Central memory CD8-positive, alpha-beta T cell (primary cell): ENCODE measurements around the gene FRMD3.
A peak's percentile ranks its signal among the peaks of the same experiment; 100 is the strongest.

ENCODE experiments used
- ATAC-seq: fragments of 150-1000 bp; cut with Tn5 transposase; replicated peaks from 2 replicates; pipeline ENCODE4 v1.10.0; 2022; ENCODE audit warnings: mild to moderate bottlenecking, moderate FRiP score, moderate number of reproducible peaks; ENCODE audit not compliant: poor library complexity, severe bottlenecking; ENCODE audit errors: extremely low read depth
- DNase-seq, 2 donors: peaks; one replicate each; pipeline ENCODE4 v3.0.0; 2021; ENCODE audit warnings: low spot score in 2 of 2
- H3K27ac Mint-ChIP-seq: one replicate; pipeline ENCODE4 v1.8.0; 2022; ENCODE audit warnings: low read depth, mild to moderate bottlenecking, moderate library complexity, mixed read lengths
- H3K27me3 Mint-ChIP-seq: one replicate; pipeline ENCODE4 v1.8.0; 2022; ENCODE audit warnings: mixed read lengths
- H3K36me3 Mint-ChIP-seq: one replicate; pipeline ENCODE4 v1.8.0; 2022; ENCODE audit warnings: mild to moderate bottlenecking, moderate library complexity, mixed read lengths; ENCODE audit not compliant: insufficient read depth
- H3K4me1 Mint-ChIP-seq: one replicate; pipeline ENCODE4 v1.8.0; 2022; ENCODE audit warnings: mixed read lengths
- H3K4me3 Mint-ChIP-seq: one replicate; pipeline ENCODE4 v1.8.0; 2022; ENCODE audit warnings: mild to moderate bottlenecking, moderate library complexity, mixed read lengths
- H3K9me3 Mint-ChIP-seq: one replicate; pipeline ENCODE4 v1.8.0; 2022; ENCODE audit warnings: mixed read lengths

FRMD3 gene

GRCh38 chr9:83483223-83483622 lies 55.0 kb downstream of the FRMD3 start:
- no peak overlapping the region for H3K27ac Mint-ChIP-seq
- no peak for ATAC-seq
- H3K9me3 Mint-ChIP-seq = peaks cover 10% of the 10 kb centered on the region
- no peaks in the 10 kb centered on the region for H3K36me3 Mint-ChIP-seq
- no peaks in the 10 kb centered on the region for H3K4me1 Mint-ChIP-seq
- no peak overlapping the region for H3K4me3 Mint-ChIP-seq
- DNase-seq = no peak
- no peaks in the 10 kb centered on the region for H3K27me3 Mint-ChIP-seq

- H3K27me3 Mint-ChIP-seq = no peaks in the 10 kb centered on the region
- peaks cover 10% of the 10 kb centered on the region for H3K9me3 Mint-ChIP-seq
- H3K27ac Mint-ChIP-seq = no peak overlapping the region
- no peaks in the 10 kb centered on the region for H3K4me1 Mint-ChIP-seq
- no peak for DNase-seq
- no peak overlapping the region for H3K4me3 Mint-ChIP-seq
- H3K36me3 Mint-ChIP-seq = no peaks in the 10 kb centered on the region
- no peak for ATAC-seq
These were observed 58.4 kb downstream of the FRMD3 start for GRCh38 chr9:83479765-83480164.

- no peak overlapping the region for H3K4me3 Mint-ChIP-seq
- no peak overlapping the region for H3K27ac Mint-ChIP-seq
- H3K27me3 Mint-ChIP-seq = no peaks in the 10 kb centered on the region
- H3K4me1 Mint-ChIP-seq = peaks cover 12% of the 10 kb centered on the region
- no peaks in the 10 kb centered on the region for H3K36me3 Mint-ChIP-seq
- no peak for ATAC-seq
- DNase-seq = no peak
- peaks cover 10% of the 10 kb centered on the region for H3K9me3 Mint-ChIP-seq
These were observed 60.6 kb downstream of the FRMD3 start for GRCh38 chr9:83477571-83477970.

- H3K27me3 Mint-ChIP-seq = no peaks in the 10 kb centered on the region
- no peak for DNase-seq
- no peak overlapping the region for H3K4me3 Mint-ChIP-seq
- ATAC-seq = no peak
- no peaks in the 10 kb centered on the region for H3K36me3 Mint-ChIP-seq
- peaks cover 12% of the 10 kb centered on the region for H3K4me1 Mint-ChIP-seq
- peaks cover 10% of the 10 kb centered on the region for H3K9me3 Mint-ChIP-seq
- no peak overlapping the region for H3K27ac Mint-ChIP-seq
These were observed 61.1 kb downstream of the FRMD3 start for GRCh38 chr9:83477120-83477519.

GRCh38 chr9:83476513-83476912 lies 61.7 kb downstream of the FRMD3 start:
- Mint-ChIP-seq H3K4me3 (no peak overlapping the region), H3K36me3 (no peaks in the 10 kb centered on the region), H3K9me3 (peaks cover 10% of the 10 kb centered on the region), H3K4me1 (peaks cover 12% of the 10 kb centered on the region), H3K27me3 (no peaks in the 10 kb centered on the region), H3K27ac (no peak overlapping the region)
- DNase-seq = no peak
- ATAC-seq = no peak

- Mint-ChIP-seq H3K9me3 (peaks cover 10% of the 10 kb centered on the region), H3K36me3 (no peaks in the 10 kb centered on the region), H3K27ac (no peak overlapping the region), H3K4me3 (no peak overlapping the region), H3K27me3 (no peaks in the 10 kb centered on the region), H3K4me1 (peaks cover 12% of the 10 kb centered on the region)
- DNase-seq = no peak
- no peak for ATAC-seq
These were observed 62.5 kb downstream of the FRMD3 start for GRCh38 chr9:83475741-83476140.

GRCh38 chr9:83474631-83475030 lies 63.6 kb downstream of the FRMD3 start:
- DNase-seq (no peak), ATAC-seq (no peak)
- Mint-ChIP-seq H3K9me3 (peaks cover 9% of the 10 kb centered on the region), H3K4me1 (peaks cover 12% of the 10 kb centered on the region), H3K36me3 (no peaks in the 10 kb centered on the region), H3K27ac (no peak overlapping the region), H3K4me3 (no peak overlapping the region), H3K27me3 (no peaks in the 10 kb centered on the region)

- Mint-ChIP-seq H3K36me3 (no peaks in the 10 kb centered on the region), H3K27ac (peak overlapping the region; percentile 55), H3K4me1 (peaks cover 12% of the 10 kb centered on the region), H3K4me3 (peak overlapping the region; percentile 42), H3K9me3 (no peaks in the 10 kb centered on the region), H3K27me3 (no peaks in the 10 kb centered on the region)
- no peak for DNase-seq
- peak; percentile 24 for ATAC-seq
These were observed 64.7 kb downstream of the FRMD3 start for GRCh38 chr9:83473488-83473971.

GRCh38 chr9:83472764-83473163 lies 65.4 kb downstream of the FRMD3 start:
- Mint-ChIP-seq H3K9me3 (no peaks in the 10 kb centered on the region), H3K4me3 (peak overlapping the region; percentile 42), H3K4me1 (peaks cover 12% of the 10 kb centered on the region), H3K27ac (peak overlapping the region; percentile 55), H3K27me3 (no peaks in the 10 kb centered on the region), H3K36me3 (no peaks in the 10 kb centered on the region)
- DNase-seq = no peak
- no peak for ATAC-seq

GRCh38 chr9:83472221-83472665 lies 66.0 kb downstream of the FRMD3 start:
- H3K9me3 Mint-ChIP-seq = no peaks in the 10 kb centered on the region
- ATAC-seq (no peak), DNase-seq (no peak)
- no peaks in the 10 kb centered on the region for H3K36me3 Mint-ChIP-seq
- no peak overlapping the region for H3K4me3 Mint-ChIP-seq
- H3K27me3 Mint-ChIP-seq = no peaks in the 10 kb centered on the region
- H3K4me1 Mint-ChIP-seq = peaks cover 12% of the 10 kb centered on the region
- no peak overlapping the region for H3K27ac Mint-ChIP-seq

- Mint-ChIP-seq H3K36me3 (no peaks in the 10 kb centered on the region), H3K9me3 (no peaks in the 10 kb centered on the region), H3K4me3 (no peak overlapping the region), H3K27ac (no peak overlapping the region), H3K4me1 (peaks cover 12% of the 10 kb centered on the region), H3K27me3 (no peaks in the 10 kb centered on the region)
- ATAC-seq = no peak
- no peak for DNase-seq
These were observed 67.0 kb downstream of the FRMD3 start for GRCh38 chr9:83471241-83471640.

- Mint-ChIP-seq H3K27me3 (no peaks in the 10 kb centered on the region), H3K4me1 (peaks cover 12% of the 10 kb centered on the region), H3K27ac (no peak overlapping the region), H3K36me3 (no peaks in the 10 kb centered on the region), H3K9me3 (no peaks in the 10 kb centered on the region), H3K4me3 (no peak overlapping the region)
- DNase-seq (no peak), ATAC-seq (no peak)
These were observed 68.5 kb downstream of the FRMD3 start for GRCh38 chr9:83469722-83470121.

GRCh38 chr9:83468821-83469220 lies 69.4 kb downstream of the FRMD3 start:
- ATAC-seq = no peak
- H3K9me3 Mint-ChIP-seq = no peaks in the 10 kb centered on the region
- peaks cover 10% of the 10 kb centered on the region for H3K4me1 Mint-ChIP-seq
- H3K4me3 Mint-ChIP-seq = no peak overlapping the region
- no peak for DNase-seq
- H3K27me3 Mint-ChIP-seq = no peaks in the 10 kb centered on the region
- H3K27ac Mint-ChIP-seq = no peak overlapping the region
- no peaks in the 10 kb centered on the region for H3K36me3 Mint-ChIP-seq

GRCh38 chr9:83466877-83467276 lies 71.3 kb downstream of the FRMD3 start:
- Mint-ChIP-seq H3K4me3 (no peak overlapping the region), H3K4me1 (no peaks in the 10 kb centered on the region), H3K9me3 (no peaks in the 10 kb centered on the region), H3K27me3 (no peaks in the 10 kb centered on the region), H3K27ac (no peak overlapping the region), H3K36me3 (no peaks in the 10 kb centered on the region)
- ATAC-seq = no peak
- DNase-seq = no peak
